Adipocyte (in vitro differentiated cells): ENCODE data around the gene ERBB4.

Experiments used
- DNase-seq: peaks from one replicate; pipeline ENCODE4 v3.0.0-alpha.2; 2015; ENCODE audit warnings: low read depth
- H3K27me3 ChIP-seq: replicated peaks from 2 replicates; pipeline ENCODE4 v1.7.0; 2013; ENCODE audit warnings: mild to moderate bottlenecking, low read length, moderate library complexity; ENCODE audit not compliant: control insufficient read depth, insufficient read depth
- H3K36me3 ChIP-seq: 2 replicates; pipeline ENCODE4 v1.7.0; 2013; ENCODE audit warnings: low read length, mild to moderate bottlenecking, moderate library complexity; ENCODE audit not compliant: control insufficient read depth, insufficient read depth, severe bottlenecking
- H3K4me1 ChIP-seq: 2 replicates; pipeline ENCODE4 v1.7.0; 2013; ENCODE audit warnings: mild to moderate bottlenecking, low read length, moderate library complexity; ENCODE audit not compliant: control insufficient read depth, insufficient read depth
- H3K4me3 ChIP-seq: 2 replicates; pipeline ENCODE4 v1.7.0; 2013; ENCODE audit warnings: mild to moderate bottlenecking, low read length, moderate library complexity
- H3K9ac ChIP-seq: 2 replicates; pipeline ENCODE4 v1.7.0; 2013; ENCODE audit warnings: mild to moderate bottlenecking, low read length, moderate library complexity
- H3K9me3 ChIP-seq: 2 replicates; pipeline ENCODE4 v1.7.0; 2013; ENCODE audit warnings: mild to moderate bottlenecking, low read length, moderate library complexity; ENCODE audit not compliant: control insufficient read depth

The ERBB4 gene

DNA sequence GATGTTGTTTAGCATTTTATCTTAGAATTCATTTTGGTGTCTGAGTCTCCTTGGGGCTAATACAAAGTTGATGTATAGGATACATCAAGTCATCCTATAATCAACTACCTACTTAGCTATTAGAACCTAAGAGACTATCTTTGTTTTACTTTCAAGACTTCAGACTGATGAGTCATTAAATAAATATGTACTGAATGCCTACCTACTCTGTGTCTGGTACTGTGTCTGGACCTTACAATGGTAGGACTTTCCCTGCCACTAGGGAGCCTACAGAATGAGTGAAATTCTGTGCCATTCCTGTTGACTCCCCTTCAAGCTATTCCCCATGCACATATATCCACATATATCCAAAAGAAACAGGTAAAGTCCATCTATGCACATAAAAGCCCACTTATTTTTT, 114.5 kb downstream of the ERBB4 start:
- Histone ChIP-seq H3K36me3 (no peaks in the 10 kb centered on the region), H3K27me3 (no peaks in the 10 kb centered on the region), H3K4me1 (peaks cover 6% of the 10 kb centered on the region), H3K4me3 (no peak overlapping the region), H3K9me3 (peaks cover 9% of the 10 kb centered on the region), H3K9ac (no peak overlapping the region)
- DNase-seq, result no peak

DNA sequence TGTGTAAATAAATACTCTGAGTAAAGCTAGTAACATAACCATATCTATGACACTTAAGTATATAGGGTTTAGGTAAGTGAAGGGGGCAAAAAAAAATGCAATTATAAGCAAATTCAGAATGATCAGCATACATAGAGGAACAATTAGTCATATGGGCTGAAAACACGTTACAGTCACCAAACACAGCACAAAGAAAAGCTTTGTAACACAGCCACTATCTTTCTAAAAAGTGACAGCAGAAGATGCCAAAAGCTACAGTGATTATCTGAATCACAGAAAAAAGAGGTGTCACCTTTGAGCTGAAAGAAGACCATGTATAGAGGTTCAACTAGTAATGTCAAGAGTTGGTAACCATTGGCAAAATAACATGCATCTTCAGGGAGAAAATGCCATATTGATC, 115.5 kb downstream of the ERBB4 start:
- no peak for DNase-seq
- H3K9ac ChIP-seq, result no peak overlapping the region
- no peaks in the 10 kb centered on the region for H3K27me3 ChIP-seq
- H3K4me3 ChIP-seq, result no peak overlapping the region
- no peaks in the 10 kb centered on the region for H3K36me3 ChIP-seq
- peaks cover 6% of the 10 kb centered on the region for H3K4me1 ChIP-seq
- H3K9me3 ChIP-seq, result peaks cover 9% of the 10 kb centered on the region

GRCh38 chr2:212421556-212422334, 116.9 kb downstream of the ERBB4 start:
- no peaks in the 10 kb centered on the region for H3K27me3 ChIP-seq
- DNase-seq, result peak; percentile 38
- no peaks in the 10 kb centered on the region for H3K36me3 ChIP-seq

GRCh38 chr2:212416086-212416485, 122.5 kb downstream of the ERBB4 start:
- Histone ChIP-seq H3K9ac (no peak overlapping the region), H3K27me3 (no peaks in the 10 kb centered on the region)

More at GRCh38 chr2:212421556-212422334, 116.9 kb downstream of the ERBB4 start:
- peaks cover 6% of the 10 kb centered on the region for H3K4me1 ChIP-seq
- no peak overlapping the region for H3K4me3 ChIP-seq
- H3K9ac ChIP-seq, result no peak overlapping the region
- H3K9me3 ChIP-seq, result peaks cover 9% of the 10 kb centered on the region

DNA sequence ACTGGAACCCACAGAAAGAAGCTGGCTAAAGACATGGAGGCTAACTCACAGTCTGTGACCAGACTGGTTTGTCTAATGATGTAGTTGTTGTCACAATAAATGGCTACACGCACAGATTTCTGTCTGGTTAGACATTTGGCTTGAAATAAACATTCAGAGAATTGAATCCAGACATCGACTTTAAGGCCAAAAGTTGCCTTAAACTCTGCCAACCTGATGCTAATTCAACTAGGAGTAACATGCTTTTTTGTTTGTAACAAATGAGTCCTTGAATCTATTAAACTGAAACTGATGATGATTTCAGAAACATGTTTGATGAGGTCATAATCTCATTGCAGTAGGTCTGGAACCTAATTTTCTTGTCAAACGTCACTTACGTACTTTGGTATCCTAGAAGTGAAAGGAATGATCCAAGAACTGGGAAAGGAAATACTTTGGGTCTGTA, 123.8 kb downstream of the ERBB4 start:
- peak; percentile 64 for DNase-seq
- peak overlapping the region; percentile 62 for H3K9ac ChIP-seq
- peak overlapping the region; percentile 61 for H3K4me3 ChIP-seq
- no peaks in the 10 kb centered on the region for H3K27me3 ChIP-seq
- H3K36me3 ChIP-seq, result no peaks in the 10 kb centered on the region
- no peaks in the 10 kb centered on the region for H3K9me3 ChIP-seq
- H3K4me1 ChIP-seq, result peaks cover 5% of the 10 kb centered on the region

More at GRCh38 chr2:212416086-212416485, 122.5 kb downstream of the ERBB4 start:
- DNase-seq, result no peak
- no peak overlapping the region for H3K4me3 ChIP-seq
- H3K9me3 ChIP-seq, result no peaks in the 10 kb centered on the region
- H3K36me3 ChIP-seq, result no peaks in the 10 kb centered on the region
- peaks cover 5% of the 10 kb centered on the region for H3K4me1 ChIP-seq

DNA sequence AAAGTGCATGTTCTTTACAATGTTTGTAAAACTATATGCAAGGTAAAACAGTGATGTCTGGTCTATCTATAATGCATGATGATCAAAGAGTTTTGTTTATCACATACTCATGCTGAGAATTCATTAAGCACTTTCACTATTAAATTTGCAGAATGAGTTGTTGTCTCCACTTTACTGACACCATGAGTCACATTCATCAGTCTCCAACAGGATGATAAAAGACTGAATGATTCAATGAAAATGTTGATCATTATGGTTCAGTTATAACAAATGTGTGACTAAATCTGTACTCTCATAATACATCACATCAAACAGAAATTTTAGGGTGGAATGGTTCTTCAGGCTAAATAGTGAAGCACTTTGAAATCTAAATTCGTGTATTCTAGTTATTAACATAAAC, 129.0 kb downstream of the ERBB4 start:
- no peak for DNase-seq

DNA sequence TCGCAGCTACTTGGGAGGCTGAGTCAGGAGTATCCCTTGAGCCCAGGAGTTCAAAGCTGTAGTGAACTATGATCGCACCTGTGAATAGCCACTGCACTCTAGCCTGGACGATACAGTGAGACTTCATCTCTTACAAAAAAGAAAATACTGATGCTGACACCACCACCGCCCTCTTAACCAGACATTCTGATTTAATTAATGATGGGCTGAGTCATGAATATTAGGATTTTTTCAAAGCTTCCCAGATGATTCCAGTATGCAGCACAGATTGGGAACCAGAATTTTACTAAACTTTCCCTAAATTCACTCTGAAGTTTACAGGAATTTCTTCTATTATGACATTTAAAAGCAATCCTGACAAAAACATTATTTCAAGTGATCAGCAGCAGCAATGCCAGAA, 130.1 kb downstream of the ERBB4 start:
- Histone ChIP-seq H3K36me3 (no peaks in the 10 kb centered on the region), H3K9ac (no peak overlapping the region), H3K4me3 (no peak overlapping the region), H3K27me3 (no peaks in the 10 kb centered on the region), H3K9me3 (no peaks in the 10 kb centered on the region), H3K4me1 (no peaks in the 10 kb centered on the region)
- no peak for DNase-seq

More for the DNA sequence above, 129.0 kb downstream of the ERBB4 start:
- no peak overlapping the region for H3K9ac ChIP-seq
- H3K4me1 ChIP-seq, result peaks cover 4% of the 10 kb centered on the region
- no peaks in the 10 kb centered on the region for H3K9me3 ChIP-seq
- H3K4me3 ChIP-seq, result no peak overlapping the region
- no peaks in the 10 kb centered on the region for H3K36me3 ChIP-seq
- no peaks in the 10 kb centered on the region for H3K27me3 ChIP-seq

GRCh38 chr2:212406716-212407115, 131.9 kb downstream of the ERBB4 start:
- Histone ChIP-seq H3K4me3 (no peak overlapping the region), H3K9ac (no peak overlapping the region), H3K36me3 (no peaks in the 10 kb centered on the region), H3K4me1 (no peaks in the 10 kb centered on the region), H3K27me3 (no peaks in the 10 kb centered on the region), H3K9me3 (no peaks in the 10 kb centered on the region)
- DNase-seq, result no peak

GRCh38 chr2:212402316-212402715, 136.3 kb downstream of the ERBB4 start:
- H3K9me3 ChIP-seq, result no peaks in the 10 kb centered on the region
- no peaks in the 10 kb centered on the region for H3K4me1 ChIP-seq
- no peaks in the 10 kb centered on the region for H3K27me3 ChIP-seq
- H3K36me3 ChIP-seq, result no peaks in the 10 kb centered on the region
- no peak for DNase-seq
- H3K9ac ChIP-seq, result no peak overlapping the region
- no peak overlapping the region for H3K4me3 ChIP-seq

GRCh38 chr2:212398316-212398715, 140.3 kb downstream of the ERBB4 start:
- H3K27me3 ChIP-seq, result no peaks in the 10 kb centered on the region
- no peaks in the 10 kb centered on the region for H3K9me3 ChIP-seq
- no peaks in the 10 kb centered on the region for H3K4me1 ChIP-seq
- no peak overlapping the region for H3K9ac ChIP-seq
- no peak for DNase-seq
- no peak overlapping the region for H3K4me3 ChIP-seq
- H3K36me3 ChIP-seq, result no peaks in the 10 kb centered on the region

DNA sequence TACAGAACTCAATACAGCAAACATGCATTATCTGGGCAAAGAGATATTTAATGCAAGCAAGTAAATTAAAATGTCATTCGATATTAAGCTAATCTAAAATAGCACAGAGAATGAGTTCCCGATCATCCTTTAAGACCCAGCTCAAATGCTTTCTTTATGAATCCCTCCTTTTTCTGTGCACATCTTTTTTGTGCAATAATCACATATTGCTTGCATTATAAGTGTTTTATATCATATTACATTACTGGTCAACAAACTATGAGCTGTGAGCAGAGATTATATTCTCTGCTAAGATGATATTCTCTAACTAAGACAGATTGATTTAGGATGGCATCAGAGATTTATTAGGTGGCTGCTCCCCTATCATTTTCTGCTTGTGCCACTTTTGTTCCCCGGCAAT, 146.1 kb downstream of the ERBB4 start:
- Histone ChIP-seq H3K27me3 (no peaks in the 10 kb centered on the region), H3K4me3 (no peak overlapping the region), H3K4me1 (no peaks in the 10 kb centered on the region), H3K9ac (no peak overlapping the region), H3K9me3 (no peaks in the 10 kb centered on the region), H3K36me3 (no peaks in the 10 kb centered on the region)
- DNase-seq, result peak; percentile 63

DNA sequence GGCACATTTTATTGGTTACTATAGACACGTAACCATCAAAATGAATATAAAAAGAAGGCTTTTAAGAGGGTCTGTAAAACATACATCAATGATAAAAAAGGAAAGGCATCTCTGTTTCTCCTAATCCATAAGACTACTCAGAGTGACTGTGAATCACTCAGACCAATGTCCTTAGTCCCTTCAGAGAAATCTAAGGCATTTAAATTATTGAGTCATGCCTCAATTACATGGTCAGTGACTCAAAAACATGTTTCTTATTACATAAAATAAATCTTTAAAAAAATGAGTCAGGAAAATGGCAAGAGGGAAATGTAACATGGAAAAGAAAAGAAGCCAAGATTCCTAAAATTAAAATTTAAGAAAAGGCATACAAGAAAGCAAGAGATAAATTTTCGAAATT, 146.6 kb downstream of the ERBB4 start:
- no peaks in the 10 kb centered on the region for H3K4me1 ChIP-seq
- no peak overlapping the region for H3K9ac ChIP-seq
- no peak overlapping the region for H3K4me3 ChIP-seq
- DNase-seq, result peak; percentile 76
- H3K36me3 ChIP-seq, result no peaks in the 10 kb centered on the region
- H3K27me3 ChIP-seq, result no peaks in the 10 kb centered on the region
- H3K9me3 ChIP-seq, result no peaks in the 10 kb centered on the region
